GM19438 (cell line): ENCODE measurements around the gene ASAH2B.
"Not testable (repeated sequence)": the region's sequence is repeated elsewhere in the genome, so short reads cannot be mapped to it uniquely, and the experiment has no call there.

Experiments used
- ATAC-seq: cut with Tn5 transposase; IDR thresholded peaks from one replicate; pipeline ENCODE4 v1.9.1; 2021; ENCODE audit warnings: low read depth; ENCODE audit not compliant: unreplicated experiment

The ASAH2B gene

DNA sequence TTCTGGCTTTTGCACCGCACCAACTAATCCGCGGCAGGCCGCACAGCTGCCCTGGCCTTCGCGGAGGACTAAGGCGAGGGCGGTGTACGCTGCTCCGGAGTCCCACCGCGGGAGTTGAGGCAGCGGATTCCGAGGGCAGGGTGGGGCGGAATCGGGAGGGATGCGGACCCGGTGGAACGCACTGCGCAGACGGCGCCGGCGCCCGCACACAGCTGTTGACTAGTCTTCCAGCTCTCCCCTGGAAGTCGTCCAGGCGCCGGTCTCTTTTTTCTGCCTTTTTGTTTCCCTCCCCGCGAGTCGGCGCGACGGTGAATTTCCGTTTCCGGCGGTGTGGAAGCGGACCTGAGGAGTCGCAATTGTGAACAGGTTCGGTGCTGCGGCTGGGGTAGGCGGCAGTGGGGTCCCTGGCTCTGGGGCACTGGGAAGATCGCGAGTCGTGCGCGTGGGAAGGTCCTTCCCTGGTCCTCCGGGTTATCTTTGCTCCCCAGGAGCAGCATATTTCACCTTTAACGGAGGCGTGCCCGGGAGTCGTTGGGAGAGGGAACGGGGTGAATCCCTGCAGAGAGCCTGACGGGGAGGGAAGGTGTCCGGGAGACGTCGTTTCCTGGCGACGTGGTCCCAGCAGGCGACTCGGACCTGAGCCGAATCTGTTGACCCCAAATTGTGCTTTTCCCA lies at the start of gene ASAH2B:
TSS of gene ASAH2B (plus strand) at position 319 of the 675 bp plus-strand sequence. CDS start 5,195 bp downstream, outside the sequence.
- ATAC-seq: peak; percentile 88

DNA sequence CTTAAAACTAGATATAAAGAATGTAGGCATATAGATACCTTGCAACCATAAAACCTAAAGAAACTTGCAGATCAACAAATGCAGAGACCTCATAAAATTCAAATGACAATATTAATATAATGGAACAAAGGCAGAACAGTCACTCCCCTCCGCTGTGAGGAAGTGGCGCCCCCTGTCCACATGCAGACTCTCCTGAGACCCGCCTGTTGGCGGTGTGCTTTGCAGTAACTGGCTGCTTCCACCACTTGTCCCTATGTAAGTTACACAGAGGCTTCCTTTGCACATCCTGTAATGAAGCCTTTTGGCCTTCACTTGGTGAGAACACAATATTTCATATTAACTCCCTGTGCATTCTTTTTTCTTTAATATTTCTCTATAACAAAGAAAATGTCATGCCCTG lies 41.9 kb upstream of the ASAH2B start:
- ATAC-seq: not testable (repeated sequence)

DNA sequence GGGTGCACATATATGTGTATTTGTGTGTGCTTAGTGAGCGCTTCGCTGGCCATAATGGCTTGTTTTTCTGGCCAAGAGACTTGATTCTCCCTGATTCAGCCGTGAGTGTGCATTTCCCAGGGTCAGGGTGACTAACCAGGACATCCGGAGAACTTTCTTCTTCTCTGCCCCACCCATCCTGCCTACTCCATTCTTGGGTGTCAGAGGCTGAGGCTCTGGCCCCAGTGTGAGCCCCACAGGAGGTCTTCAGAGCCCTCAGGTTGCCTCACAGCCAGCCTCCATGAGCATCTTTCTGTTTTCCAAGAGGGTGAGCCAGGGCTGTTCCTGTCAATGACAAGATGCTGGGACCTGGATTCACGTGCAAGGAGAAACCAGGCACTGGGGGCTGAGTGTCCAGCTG lies 37.8 kb upstream of the ASAH2B start:
- not testable (repeated sequence) for ATAC-seq

DNA sequence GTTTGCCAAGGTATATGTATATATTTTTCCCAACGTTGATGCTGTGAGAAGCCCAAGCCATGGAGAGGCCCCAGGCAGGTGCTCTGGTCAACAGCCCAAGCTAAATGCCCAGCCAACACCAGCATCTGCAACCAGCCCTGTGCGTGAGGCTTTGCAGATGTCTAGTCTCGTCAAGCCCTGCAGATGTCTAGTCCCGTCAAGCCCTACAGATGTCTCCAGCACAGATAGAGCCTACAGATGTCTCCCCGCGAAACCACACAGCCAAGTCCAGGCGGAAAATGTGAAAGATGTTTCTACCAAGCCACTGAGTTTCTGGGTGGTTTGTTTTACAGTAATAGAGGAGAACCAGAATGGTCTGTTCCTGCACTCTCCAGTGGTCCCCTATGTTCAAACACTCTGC lies 36.7 kb upstream of the ASAH2B start:
- ATAC-seq: not testable (repeated sequence)

DNA sequence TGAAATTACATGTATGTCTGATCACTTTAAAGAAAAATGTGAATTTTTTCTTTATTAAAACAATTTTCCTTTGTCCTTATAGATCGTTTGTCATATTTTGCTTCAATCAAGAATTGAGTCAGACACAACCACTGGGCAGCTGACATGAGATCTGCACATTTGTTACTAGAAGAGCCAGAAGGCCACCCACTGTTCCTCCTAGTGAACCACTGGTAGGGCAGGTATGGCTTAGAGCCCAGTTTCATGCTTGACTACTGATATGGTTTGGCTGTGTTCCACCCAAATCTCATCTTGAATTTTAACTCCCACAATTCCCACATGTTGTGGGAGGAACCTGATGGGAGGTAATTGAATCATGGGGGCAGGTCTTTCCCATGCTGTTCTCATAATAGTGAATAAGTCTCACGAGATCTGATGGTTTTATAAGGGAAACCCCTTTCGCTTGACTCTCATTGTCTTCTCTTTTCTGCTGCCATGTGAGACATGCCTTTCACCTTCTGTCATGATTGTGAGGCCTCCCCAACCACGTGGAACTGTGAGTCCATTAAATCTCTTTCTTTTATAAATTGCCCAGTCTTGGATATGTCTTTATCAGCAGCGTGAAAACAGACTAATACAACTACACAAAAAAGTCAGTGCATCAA lies 35.2 kb upstream of the ASAH2B start:
- ATAC-seq: not testable (repeated sequence)

DNA sequence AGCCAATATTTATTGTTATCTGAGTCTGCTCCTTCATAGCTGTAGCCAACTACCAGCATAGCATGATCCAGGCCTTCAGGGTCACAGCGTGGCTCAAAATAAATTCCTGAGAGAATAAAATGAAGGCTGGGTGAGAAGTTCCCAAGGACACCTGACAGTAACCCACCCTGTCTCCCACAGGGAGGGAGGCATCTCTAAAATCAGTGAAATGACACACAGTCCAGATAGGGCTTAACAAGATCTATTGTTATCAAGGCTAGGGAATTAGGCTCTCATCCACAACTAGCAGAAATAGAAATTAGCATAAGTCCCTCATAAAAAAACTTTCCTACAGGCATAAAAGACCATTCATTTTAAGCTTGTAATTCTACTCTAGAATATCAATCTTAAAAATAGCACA lies 33.7 kb upstream of the ASAH2B start:
- ATAC-seq: not testable (repeated sequence)

DNA sequence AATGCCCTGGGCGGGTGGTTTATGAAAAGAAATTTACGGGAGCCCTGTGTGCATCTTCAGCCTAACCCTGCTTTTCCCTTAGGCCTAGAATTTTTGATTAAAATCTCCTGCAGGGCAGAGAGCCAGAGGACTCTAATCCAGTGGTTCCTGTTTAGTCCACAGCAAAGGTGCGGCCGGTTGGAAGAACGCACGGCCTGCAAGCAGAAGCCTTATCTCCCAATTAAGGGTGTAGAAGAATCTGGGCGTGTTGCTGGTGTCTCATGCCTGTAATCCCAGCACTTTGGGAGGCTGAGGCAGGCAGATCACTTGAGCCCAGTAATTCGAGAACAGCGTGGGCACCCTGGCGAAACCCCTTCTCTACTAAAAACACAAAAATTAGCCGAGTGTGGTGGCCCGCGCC lies 29.5 kb upstream of the ASAH2B start:
- not testable (repeated sequence) for ATAC-seq

DNA sequence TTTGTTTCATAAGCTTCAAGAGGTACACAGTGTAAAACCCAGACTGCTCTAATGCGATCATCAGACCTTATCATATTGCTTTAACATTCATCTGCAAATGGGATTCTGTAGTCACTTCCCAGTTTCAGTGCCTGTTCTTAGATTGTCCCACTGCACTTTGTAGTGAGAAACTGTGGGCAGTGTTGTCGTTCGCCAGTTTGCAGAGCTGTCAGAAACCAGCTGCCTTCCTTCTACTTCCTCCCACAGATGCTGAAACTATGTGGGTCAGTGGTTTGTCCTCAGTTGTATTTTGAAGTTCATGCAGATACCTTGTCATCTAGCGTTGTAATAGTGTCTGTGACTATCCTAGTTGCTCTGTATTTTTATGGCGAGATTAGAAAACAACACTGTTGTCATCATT lies 15.9 kb upstream of the ASAH2B start:
- ATAC-seq: not testable (repeated sequence)

DNA sequence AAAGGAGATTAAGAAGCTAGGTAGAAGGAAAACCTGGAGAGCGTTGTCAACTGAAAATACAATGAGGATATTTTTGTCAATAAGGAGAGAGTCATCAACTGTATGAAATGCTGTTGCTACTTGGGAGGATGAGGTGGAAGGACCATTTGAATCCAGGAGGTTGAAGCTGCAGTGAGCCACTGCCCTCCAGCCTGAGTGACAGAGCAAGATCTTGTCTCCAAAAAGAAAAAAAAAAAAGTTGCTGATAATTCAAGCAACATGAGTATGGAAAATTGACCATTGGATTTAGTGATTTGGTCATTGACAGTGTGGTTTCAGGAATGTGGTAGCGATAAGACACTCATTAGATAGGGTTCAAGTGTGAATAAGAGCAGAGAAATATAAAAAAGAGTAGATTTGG lies 11.6 kb upstream of the ASAH2B start:
- ATAC-seq: not testable (repeated sequence)

DNA sequence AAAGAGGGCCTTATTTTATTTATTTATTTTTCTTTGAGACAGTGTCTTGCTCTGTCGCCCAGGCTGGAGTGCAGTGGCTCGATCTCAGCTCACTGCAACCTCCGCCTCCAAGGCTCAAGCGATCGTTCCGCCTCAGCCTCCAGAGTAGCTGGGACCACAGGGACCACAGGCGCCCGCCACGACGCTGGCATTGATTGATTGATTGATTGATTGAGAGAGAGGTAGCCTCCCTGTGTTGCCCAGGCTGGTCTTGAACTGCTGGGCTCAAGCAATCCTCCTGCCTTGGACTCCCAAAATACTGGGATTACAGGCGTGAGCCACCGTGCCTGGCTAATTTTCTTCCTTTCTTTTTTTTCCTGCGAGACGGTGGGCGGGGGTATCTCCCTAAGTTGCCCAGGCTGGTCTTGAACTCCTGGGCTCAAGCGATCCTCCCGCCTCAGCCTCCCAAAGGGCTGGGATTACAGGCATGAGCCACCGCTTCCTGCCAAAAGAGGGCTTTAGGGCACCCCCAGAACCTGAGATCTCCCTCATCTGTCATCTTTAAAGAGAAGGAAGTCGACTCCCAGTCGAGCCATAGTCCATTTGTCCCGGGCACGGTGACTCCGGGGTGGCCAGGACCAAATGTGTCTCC lies 634 bp upstream of the ASAH2B start:
- not testable (repeated sequence) for ATAC-seq

DNA sequence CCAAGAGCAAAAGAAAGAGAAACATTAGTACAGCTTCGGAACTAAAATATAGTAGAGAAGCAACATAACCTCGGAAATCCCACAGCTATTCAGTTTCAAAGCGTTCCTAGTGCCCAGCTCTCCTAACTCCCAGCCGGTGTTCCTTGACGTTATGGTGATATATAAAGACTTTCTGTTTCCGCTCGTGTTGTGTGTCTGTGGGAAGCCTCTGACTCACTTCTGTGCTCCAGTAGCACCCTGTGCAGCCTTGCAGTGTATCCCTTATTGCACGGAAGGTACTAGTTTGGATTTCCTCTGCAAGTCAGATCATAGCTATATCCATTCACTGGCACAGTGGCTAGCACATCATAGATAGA lies 535 bp downstream of the ASAH2B start:
- peak; percentile 23 for ATAC-seq

DNA sequence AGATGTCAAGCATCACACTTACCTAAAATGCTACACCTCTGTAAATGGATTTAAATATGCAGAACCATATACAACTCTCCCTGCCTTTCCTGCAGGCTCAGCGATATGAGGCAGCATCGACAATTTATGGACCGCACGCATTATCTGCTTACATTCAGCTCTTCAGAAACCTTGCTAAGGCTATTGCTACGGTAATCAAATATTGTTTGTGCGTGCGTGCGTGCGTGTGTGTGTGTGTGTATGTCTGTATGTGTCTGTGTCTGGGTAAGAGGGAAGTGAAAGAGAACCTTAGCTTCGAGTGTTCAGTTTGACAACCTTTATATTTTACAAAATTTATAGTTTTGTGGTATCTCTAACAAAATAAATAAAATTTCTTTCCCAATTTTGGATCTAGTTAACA lies 3.1 kb downstream of the ASAH2B start:
- ATAC-seq: not testable (repeated sequence)

DNA sequence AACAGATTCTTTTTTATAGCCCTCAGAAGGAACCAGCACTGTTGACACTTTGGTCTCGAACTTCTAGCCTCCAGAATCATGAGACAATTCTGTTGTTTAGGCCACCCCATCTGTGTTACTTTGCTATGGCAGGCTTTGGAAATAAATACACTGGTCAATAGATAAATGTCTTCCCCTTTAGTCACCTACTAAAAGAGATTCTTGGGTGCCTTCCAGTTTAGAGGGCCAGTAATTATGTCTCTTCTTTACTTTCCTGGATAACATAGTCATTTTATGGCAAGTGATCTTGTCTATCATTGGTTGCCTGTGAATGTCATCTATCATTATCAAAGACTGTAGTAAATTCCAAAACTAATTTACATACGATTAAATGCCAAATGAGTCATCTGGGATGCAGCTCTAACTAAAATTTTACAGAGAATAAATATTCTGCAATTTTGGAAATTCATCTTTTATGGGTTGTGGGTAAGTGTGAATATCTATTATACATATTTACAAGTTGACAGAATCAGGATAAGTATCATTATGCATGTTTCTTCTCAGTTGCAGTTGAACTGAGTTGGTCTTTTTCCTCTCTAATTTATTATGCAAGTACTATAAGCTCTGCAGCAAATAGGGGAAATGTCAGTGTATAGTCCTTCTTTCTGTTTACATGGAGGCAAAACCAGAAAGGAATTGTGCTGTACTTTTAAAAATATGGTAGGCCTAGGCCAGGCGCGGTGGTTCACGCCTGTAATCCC lies 27.2 kb downstream of the ASAH2B start:
- not testable (repeated sequence) for ATAC-seq

DNA sequence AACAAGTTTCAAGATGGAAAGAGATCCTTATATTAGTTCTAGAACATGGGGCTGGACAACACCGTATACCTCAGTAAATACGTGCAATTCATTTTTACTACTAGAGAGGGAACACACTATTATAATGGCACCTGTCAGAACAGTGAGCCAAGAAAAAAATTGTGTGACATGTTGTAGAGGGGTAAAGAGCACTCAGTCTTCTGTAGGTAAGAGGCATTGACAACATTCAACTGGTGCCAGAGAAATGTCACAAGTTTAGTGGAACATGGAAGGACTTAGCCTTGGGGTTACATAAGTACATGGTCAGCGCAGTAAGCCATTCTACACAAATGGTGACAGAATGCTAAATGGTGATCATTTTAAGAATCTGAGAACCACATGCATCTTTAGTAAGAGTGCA lies 32.3 kb downstream of the ASAH2B start:
- not testable (repeated sequence) for ATAC-seq

DNA sequence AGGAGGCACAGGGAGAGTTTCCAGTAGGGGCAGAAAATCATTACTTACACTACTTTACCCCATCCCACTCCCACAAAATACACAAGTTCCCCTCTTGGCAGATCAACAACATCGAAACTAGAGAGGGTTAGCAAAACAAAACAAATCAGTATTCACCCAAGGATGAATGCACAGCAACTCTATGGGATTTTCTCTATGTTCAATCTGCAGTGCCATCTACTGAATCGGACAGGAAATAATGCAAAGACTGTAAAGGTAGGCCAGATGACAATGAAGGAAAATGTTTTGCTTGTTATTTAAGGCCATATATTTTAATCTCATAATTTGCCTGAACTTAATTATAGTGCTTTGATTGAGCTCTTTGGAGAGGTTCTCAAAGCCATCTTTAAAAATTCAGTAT lies 35.1 kb downstream of the ASAH2B start:
- not testable (repeated sequence) for ATAC-seq

DNA sequence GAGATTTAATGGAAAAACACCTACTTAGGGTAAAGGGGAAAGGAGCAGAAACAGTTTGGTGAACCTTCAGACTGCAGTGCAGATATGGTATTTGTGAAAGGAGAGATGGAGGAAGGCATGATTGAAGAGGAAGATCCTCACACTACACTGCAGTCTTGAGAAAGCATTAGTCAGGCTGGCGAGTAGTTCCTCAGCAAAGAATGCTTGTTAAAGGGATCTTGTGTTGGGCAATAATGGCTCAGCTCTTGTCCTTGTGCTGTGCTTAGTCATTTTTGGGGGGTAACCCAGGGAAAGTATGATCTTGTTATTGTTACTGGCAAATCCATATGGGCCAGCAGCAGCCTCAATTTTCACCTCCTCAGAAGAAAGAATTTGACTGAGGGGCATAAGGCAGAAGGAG lies 40.3 kb downstream of the ASAH2B start:
- not testable (repeated sequence) for ATAC-seq

DNA sequence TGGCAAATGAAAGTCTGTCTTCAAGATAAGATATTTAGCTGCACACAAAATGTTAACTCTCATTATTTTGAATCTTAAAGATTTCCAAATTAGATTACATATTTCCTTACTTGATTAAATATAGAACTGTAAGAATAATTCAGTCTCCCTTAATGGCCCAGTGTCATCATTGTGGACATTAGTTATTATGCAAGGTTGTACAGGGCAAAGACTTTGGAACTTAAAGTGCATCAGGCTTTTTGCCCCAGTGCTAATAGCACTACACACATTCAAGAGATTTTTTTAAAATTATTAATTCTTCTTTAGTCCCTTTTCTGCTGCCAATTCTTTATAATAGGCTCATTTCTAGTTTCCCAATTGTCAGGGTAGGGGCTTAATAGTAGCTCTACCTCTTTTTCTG lies 42.3 kb downstream of the ASAH2B start:
- not testable (repeated sequence) for ATAC-seq

DNA sequence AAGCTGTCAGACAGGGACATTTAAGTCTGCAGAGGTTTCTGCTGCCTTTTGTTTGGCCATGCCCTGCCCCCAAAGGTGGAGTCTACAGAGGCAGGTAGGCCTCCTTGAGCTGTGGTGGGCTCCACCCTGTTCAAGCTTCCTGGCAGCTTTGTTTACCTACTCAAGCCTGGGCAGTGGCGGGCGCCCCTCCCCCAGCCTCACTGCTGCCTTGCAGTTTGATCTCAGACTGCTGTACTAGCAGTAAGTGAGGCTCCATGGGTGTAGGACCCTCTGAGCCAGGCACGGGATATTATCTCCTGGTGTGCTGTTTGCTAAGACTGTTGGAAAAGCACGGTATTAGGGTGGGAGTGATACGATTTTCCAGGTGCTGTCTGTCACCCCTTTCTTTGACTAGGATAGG lies 48.2 kb downstream of the ASAH2B start:
- not testable (repeated sequence) for ATAC-seq

DNA sequence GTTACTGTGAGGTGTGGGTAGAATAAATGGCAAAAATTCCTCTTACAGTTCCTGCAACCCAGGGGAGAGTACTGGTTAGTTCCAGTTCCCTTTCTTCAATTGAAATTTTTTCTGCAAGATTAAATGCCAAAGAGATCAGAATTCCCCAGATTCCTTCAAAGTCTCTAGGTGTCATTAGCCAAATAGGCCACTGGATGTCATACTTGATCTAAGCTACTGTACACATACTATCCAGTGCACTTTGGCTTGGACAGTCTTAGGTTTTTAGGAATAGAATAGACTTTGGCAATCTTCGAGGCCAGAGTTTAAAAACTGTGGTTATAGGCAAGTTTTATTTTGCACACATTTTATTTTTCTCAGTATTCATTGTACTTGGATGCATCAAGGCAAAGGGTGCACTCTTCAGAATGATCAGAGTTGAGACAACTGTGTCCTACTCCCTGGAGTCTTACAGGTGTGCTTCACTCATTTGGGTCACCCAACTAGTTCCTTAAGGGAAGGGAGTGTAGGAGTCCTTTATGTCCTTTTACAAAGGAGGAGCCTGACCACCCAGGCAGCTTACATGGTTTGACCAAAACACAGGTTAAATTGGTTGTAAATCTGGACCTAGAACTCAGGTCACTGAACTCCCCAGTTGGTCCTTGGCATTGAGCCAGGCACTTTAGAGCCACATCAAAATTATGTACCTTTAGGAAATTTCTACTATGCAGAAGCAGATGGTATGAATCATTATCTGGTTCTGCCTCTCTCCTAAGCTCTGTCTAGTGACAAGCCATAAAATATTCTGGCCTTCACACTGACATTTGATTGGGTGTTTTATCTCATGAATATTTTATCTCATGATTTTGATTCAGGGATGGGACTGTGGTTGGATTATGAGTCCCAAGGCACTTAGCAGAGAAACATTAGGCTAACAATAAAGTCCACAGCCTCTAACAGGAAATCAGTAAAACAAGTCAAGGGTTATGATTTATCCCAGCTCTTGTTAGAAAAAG lies 49.5 kb downstream of the ASAH2B start:
- ATAC-seq: no peak

DNA sequence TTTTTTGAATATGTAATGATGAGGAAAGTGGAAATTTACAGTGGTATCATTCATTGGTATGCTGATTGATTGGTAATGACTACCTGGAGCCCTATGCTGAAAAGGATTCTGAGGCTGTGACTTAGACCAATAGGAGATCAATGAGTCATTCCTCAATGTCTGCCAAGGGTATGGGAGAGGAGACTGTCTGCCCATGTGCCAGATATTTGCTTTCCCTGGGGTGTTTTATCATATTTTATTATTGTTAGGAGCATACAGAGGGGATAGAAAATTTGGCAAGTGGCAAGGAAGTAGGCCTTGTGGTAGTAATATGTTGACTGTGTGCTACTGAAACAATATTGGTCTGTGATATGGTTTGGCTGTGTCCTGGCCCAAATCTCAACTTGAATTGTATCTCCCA lies 54.8 kb downstream of the ASAH2B start:
- no peak for ATAC-seq
